GM12878 (cell line): ENCODE data around the gene HTR3E. TPM values are rescaled to one million over a fixed set of nuclear protein-coding genes. Genes with fewer than 3 reads are reported as not detected.
"Not testable (repeated sequence)": the region's sequence is repeated elsewhere in the genome, so short reads cannot be mapped to it uniquely, and the experiment has no call there.

Experiments used
- ATAC-seq: fragments of 200-7000 bp; cut with Tn5 transposase; 3 replicates; pipeline ENCODE4 v1.9.1; 2020; ENCODE audit warnings: mild to moderate bottlenecking, moderate library complexity
- BruUV-seq: library from RNA; stranded (reverse); fragments of 400-500 nt; replicated peaks from 2 replicates; lab custom pipeline; 2021; lab: Mats Ljungman, UMichigan
- CTCF ChIA-PET: fragments of 300-600 bp; sonication (Branson Sonifier 250); formaldehyde crosslinking; extraction: SDS; loops from one replicate; lab custom pipeline; 2021; ENCODE audit warnings: inconsistent platforms; lab: Yijun Ruan, JAX
- POLR2A ChIA-PET: fragments of 350-600 bp; formaldehyde crosslinking; extraction: SDS; loops from one replicate; lab custom pipeline; 2021; ENCODE audit warnings: inconsistent platforms; lab: Charles Lee
- RAD21 ChIA-PET: fragments of 300-600 bp; sonication (Branson Sonifier 250); formaldehyde crosslinking; loops from one replicate; lab custom pipeline; 2023; ENCODE audit warnings: antibody characterized with exemption; ENCODE audit not compliant: unreplicated experiment; lab: Charles Lee
- SMC1A ChIA-PET: fragments of 300-600 bp; sonication (Branson Sonifier 250); formaldehyde crosslinking; loops from one replicate; lab custom pipeline; 2023; ENCODE audit not compliant: unreplicated experiment, uncharacterized antibody; lab: Charles Lee
- DNase-seq: peaks from one replicate; pipeline ENCODE4 v3.0.0-alpha.2; 2011; ENCODE audit warnings: low read depth, low spot score
- FAIRE-seq: peaks from 3 replicates; lab custom pipeline; 2011; peaks lifted over from hg19 to GRCh38; lab: Jason Lieb, UNC
- H2AFZ ChIP-seq: 2 replicates; pipeline ENCODE4 v1.6.0; 2011; ENCODE audit warnings: low read depth, low read length, control low read depth; ENCODE audit not compliant: control insufficient read depth
- H3K27ac ChIP-seq: 2 replicates; pipeline ENCODE4 v1.5.1; 2011; ENCODE audit warnings: control low read depth; ENCODE audit not compliant: control insufficient read depth, insufficient read depth
- H3K27me3 ChIP-seq, 2 experiments: replicated peaks in 1 of 2; 2 replicates each; pipeline versions ENCODE4 v1.6.0 to v1.6.1; 2011; ENCODE audit warnings: low read length in 1 of 2; ENCODE audit not compliant: control insufficient read depth in 2 of 2, insufficient read depth in 2 of 2
- H3K36me3 ChIP-seq, 2 experiments: 2 replicates each; pipeline ENCODE4 v1.5.1; 2011; ENCODE audit warnings: low read length in 1 of 2; ENCODE audit not compliant: control insufficient read depth in 2 of 2, insufficient read depth in 2 of 2
- H3K4me1 ChIP-seq: 2 replicates; pipeline ENCODE4 v1.6.1; 2011; ENCODE audit warnings: mild to moderate bottlenecking, low read length, moderate library complexity, mixed read lengths; ENCODE audit not compliant: control insufficient read depth, insufficient read depth
- H3K4me2 ChIP-seq: 2 replicates; pipeline ENCODE4 v1.6.0; 2011; ENCODE audit warnings: control low read depth; ENCODE audit not compliant: control insufficient read depth, insufficient read depth
- H3K4me3 ChIP-seq: fragments of 200-600 bp; sonication (generic); 2 replicates; pipeline ENCODE4 v1.5.1; 2016
- H3K79me2 ChIP-seq: 2 replicates; pipeline ENCODE4 v1.6.0; 2011; ENCODE audit warnings: low read length; ENCODE audit not compliant: control insufficient read depth, insufficient read depth
- H3K9ac ChIP-seq: 2 replicates; pipeline ENCODE4 v1.8.0; 2011; ENCODE audit warnings: low read length, control low read depth, mixed read lengths; ENCODE audit not compliant: control insufficient read depth, insufficient read depth
- H3K9me3 ChIP-seq: replicated peaks from 3 replicates; pipeline ENCODE4 v1.5.1; 2011; ENCODE audit warnings: mild to moderate bottlenecking, low read length; ENCODE audit not compliant: control insufficient read depth, insufficient read depth
- H4K20me1 ChIP-seq: 2 replicates; pipeline ENCODE4 v1.6.0; 2011; ENCODE audit not compliant: control insufficient read depth, insufficient read depth
- BCL3 ChIP-seq: IDR thresholded peaks from 2 replicates; pipeline ENCODE4 v1.6.1; 2011; ENCODE audit warnings: borderline replicate concordance, low read depth, mild to moderate bottlenecking, moderate library complexity, low read length; ENCODE audit not compliant: insufficient read depth, poor library complexity, severe bottlenecking
- PAX5 ChIP-seq: IDR thresholded peaks from 2 replicates; pipeline ENCODE4 v1.6.1; 2011; ENCODE audit warnings: low read depth, low read length, borderline replicate concordance
- RAD21 ChIP-seq: IDR thresholded peaks from 2 replicates; pipeline ENCODE4 v1.6.1; 2011; ENCODE audit warnings: mild to moderate bottlenecking, low read depth, low read length, moderate library complexity; ENCODE audit not compliant: insufficient read depth
- REST ChIP-seq: IDR thresholded peaks from 2 replicates; pipeline ENCODE4 v1.6.1; 2012; ENCODE audit warnings: mild to moderate bottlenecking, low read depth, low read length
- TBL1XR1 ChIP-seq: IDR thresholded peaks from 2 replicates; pipeline ENCODE4 v1.6.1; 2012; ENCODE audit warnings: low read depth, low read length, improper control_type of control experiment
- WGBS: methylation state at CpG from one replicate; pipeline ENCODE4 v1.1.6; 2016; ENCODE audit warnings: low lambda C conversion rate; ENCODE audit not compliant: insufficient replicate concordance, insufficient coverage; ENCODE audit errors: missing lambda C conversion rate; 5-methylcytosine and 5-hydroxymethylcytosine counted together
- in situ Hi-C: fragments of 300-500 bp; cut with MboI; formaldehyde crosslinking; loops from 9 replicates; pipeline ENCODE4 v1.14.3; 2018; ENCODE audit warnings: mixed read lengths
- intact Hi-C: fragments of 100-400 bp; cut with micrococcal nuclease; formaldehyde crosslinking; loops from one replicate; pipeline ENCODE4 v1.14.2; 2022; ENCODE audit not compliant: unreplicated experiment
- polyA plus RNA-seq, 11 experiments: library from polyadenylated mRNA; depleted of rRNA in 4 of 11; unstranded in 6 of 11; stranded (reverse) in 5 of 11; fragments of >200 nt; fragmentation: Nextera tagmentation in 4 of 11; fragmentation: Illumina TruSeq in 1 of 11; extraction: Ambion mirVana in 4 of 11; extraction: Trizol in 1 of 11; gene quantifications; 1 replicate in 1 of 11; 2 replicates in 10 of 11; pipeline versions ENCODE4 v1.2.1 to v1.2.3, GENCODE V29; 2011 to 2016; ENCODE audit warnings: inconsistent platforms in 2 of 11, missing spikeins in 2 of 11, low read depth in 1 of 11
- total RNA-seq, 4 experiments: library from RNA; depleted of rRNA in 3 of 4; stranded (reverse); fragments of >200 nt in 3 of 4; fragmentation: Illumina TruSeq in 1 of 4; extraction: Trizol in 1 of 4; gene quantifications; 2 replicates each; pipeline versions ENCODE4 v1.2.1 to v1.2.3, GENCODE V29; 2013 to 2021

HTR3E gene
- total and polyA plus RNA-seq, 10 of the 15 experiments (the other 5 are each of a cell fraction or from before 2014, with no cell fraction given), result not detected

GRCh38 chr3:184068344-184068743, 28.5 kb upstream of the HTR3E start:
- H3K9me3 ChIP-seq, result no peaks in the 10 kb centered on the region; the same call in 2 of the 3 replicates
- no peaks in the 10 kb centered on the region for H3K79me2 ChIP-seq
- 59% methylated on average over 5 of the region's 5 CpGs for WGBS
- intact Hi-C loops, result no loop called here
- SMC1A ChIA-PET, result interaction anchor here (0.6 kb wide), 1 partner anchor 11 kb away, joined by 3 read pairs; no protein-coding TSS in a partner anchor
- no peak overlapping the region for H2AFZ ChIP-seq
- in situ Hi-C loops, result no loop called here
- DNase-seq, result no peak
- no peaks in the 10 kb centered on the region for H3K36me3 ChIP-seq
- no peaks in the 10 kb centered on the region for H3K4me1 ChIP-seq
- no TSS peak for BruUV-seq
- H3K4me2 ChIP-seq, result no peak overlapping the region
- H4K20me1 ChIP-seq, result no peaks in the 10 kb centered on the region
- FAIRE-seq, result no peak
- H3K27ac ChIP-seq, result no peak overlapping the region
- CTCF ChIA-PET, result no interaction called here
- no peak for TF ChIP-seq BCL3
- no peak for TF ChIP-seq TBL1XR1
- TF ChIP-seq REST, result no peak
- TF ChIP-seq PAX5, result no peak
- TF ChIP-seq RAD21, result no peak
- no peak overlapping the region for H3K4me3 ChIP-seq
- POLR2A ChIA-PET, result no interaction called here
- ATAC-seq, result no peak
- no peaks in the 10 kb centered on the region for H3K27me3 ChIP-seq
- RAD21 ChIA-PET, result no interaction called here
- H3K9ac ChIP-seq, result no peak overlapping the region

- H3K4me2 ChIP-seq, in situ Hi-C loops, ATAC-seq, H3K4me3 ChIP-seq, DNase-seq, H3K79me2 ChIP-seq, FAIRE-seq, BruUV-seq, CTCF ChIA-PET, H3K9me3 ChIP-seq, H3K27me3 ChIP-seq, H3K27ac ChIP-seq, H3K4me1 ChIP-seq, H3K9ac ChIP-seq, H4K20me1 ChIP-seq, POLR2A ChIA-PET, RAD21 ChIA-PET, intact Hi-C loops, H3K36me3 ChIP-seq, SMC1A ChIA-PET, H2AFZ ChIP-seq: not testable (repeated sequence)
- WGBS, result 48% methylated on average over 7 of the region's 7 CpGs
Measured at GRCh38 chr3:184071142-184071541, 25.7 kb upstream of the HTR3E start.
